Panc1 (cell line): ENCODE results near the gene NDUFAF4. TPM values are rescaled to one million over a fixed set of nuclear protein-coding genes. Genes with fewer than 3 reads are reported as not detected.

Experiments
- ATAC-seq: fragments of 200-7000 bp; cut with Tn5 transposase; 2 replicates; pipeline ENCODE4 v1.9.1; 2020; ENCODE audit warnings: mild to moderate bottlenecking, moderate library complexity
- BruUV-seq: library from RNA; stranded (reverse); fragments of 400-500 nt; replicated peaks from 2 replicates; lab custom pipeline; 2021; lab: Mats Ljungman, UMichigan
- CTCF ChIA-PET: fragments of 300-600 bp; sonication (Branson Sonifier 250); formaldehyde crosslinking; loops from one replicate; lab custom pipeline; 2022; ENCODE audit warnings: antibody characterized with exemption; lab: Charles Lee
- POLR2A ChIA-PET: fragments of 300-600 bp; sonication (Branson Sonifier 250); formaldehyde crosslinking; loops from one replicate; lab custom pipeline; 2022; ENCODE audit warnings: antibody characterized with exemption; lab: Charles Lee
- DNase-seq: peaks from one replicate; pipeline ENCODE4 v3.0.0-alpha.2; 2010; ENCODE audit warnings: low read depth, low spot score
- H3K27ac ChIP-seq: 2 replicates; pipeline ENCODE4 v1.5.1; 2011; ENCODE audit warnings: mild to moderate bottlenecking, low read length, inconsistent platforms
- H3K27me3 ChIP-seq: fragments of 200-500 bp; sonication (Bioruptor generic); 2 replicates; pipeline ENCODE4 v1.6.0; 2014; ENCODE audit warnings: low read length, inconsistent platforms; ENCODE audit not compliant: control insufficient read depth, insufficient read depth
- H3K36me3 ChIP-seq: fragments of 200-500 bp; sonication (Bioruptor generic); 2 replicates; pipeline ENCODE4 v1.5.1; 2014; ENCODE audit warnings: inconsistent platforms, mild to moderate bottlenecking, low read length, moderate library complexity; ENCODE audit not compliant: control insufficient read depth, insufficient read depth
- H3K4me1 ChIP-seq: 2 replicates; pipeline ENCODE4 v1.5.1; 2011; ENCODE audit warnings: inconsistent platforms, mild to moderate bottlenecking, low read length, moderate library complexity; ENCODE audit not compliant: control insufficient read depth, insufficient read depth
- H3K4me3 ChIP-seq, 2 experiments: 2 replicates each; pipeline ENCODE4 v1.5.1; 2011 to 2012; ENCODE audit warnings: low read depth in 2 of 2, low read length in 2 of 2, mild to moderate bottlenecking in 2 of 2, inconsistent platforms in 1 of 2, moderate library complexity in 1 of 2
- H3K9me3 ChIP-seq: fragments of 200-500 bp; sonication (Bioruptor generic); 2 replicates; pipeline ENCODE4 v1.5.1; 2014; ENCODE audit warnings: low read depth, mild to moderate bottlenecking, inconsistent platforms, low read length, moderate library complexity; ENCODE audit not compliant: control insufficient read depth, insufficient read depth
- CTCF ChIP-seq: fragments of 450-650 bp; IDR thresholded peaks from 2 replicates; pipeline ENCODE4 v1.5.1; 2017; ENCODE audit warnings: mild to moderate bottlenecking
- POLR2AphosphoS5 ChIP-seq: IDR thresholded peaks from 2 replicates; pipeline ENCODE4 v1.6.1; 2012; ENCODE audit warnings: mild to moderate bottlenecking, low read depth, low read length, moderate library complexity
- REST ChIP-seq, 2 experiments: IDR thresholded peaks; 2 replicates each; pipeline ENCODE4 v1.6.1; 2011 to 2012; ENCODE audit warnings: low read depth in 2 of 2, control low read depth in 1 of 2, low read length in 1 of 2, mild to moderate bottlenecking in 1 of 2, moderate library complexity in 1 of 2; ENCODE audit not compliant: insufficient read depth in 1 of 2
- SIN3A ChIP-seq: IDR thresholded peaks from 2 replicates; pipeline ENCODE4 v1.6.1; 2012; ENCODE audit warnings: low read depth, mild to moderate bottlenecking, low read length, moderate library complexity, borderline replicate concordance; ENCODE audit not compliant: insufficient read depth
- TCF7L2 ChIP-seq: IDR thresholded peaks from 2 replicates; pipeline ENCODE4 v1.6.1; 2011; ENCODE audit warnings: mild to moderate bottlenecking, low read depth, low read length, inconsistent platforms
- in situ Hi-C: cut with HindIII; loops from 2 replicates; pipeline ENCODE4 v1.10.0; 2016; ENCODE audit warnings: low sequenced_read_pairs, low pct_unique_long_range_greater_than_20kb
- intact Hi-C: fragments of 100-400 bp; cut with micrococcal nuclease; formaldehyde crosslinking; loops from one replicate; pipeline ENCODE4 v1.10.0; 2022; ENCODE audit not compliant: unreplicated experiment
- total RNA-seq: library from RNA; stranded (reverse); gene quantifications from one replicate; pipeline ENCODE4 v1.2.1, GENCODE V29; 2021; ENCODE audit not compliant: unreplicated experiment

NDUFAF4 gene
- total RNA-seq, 1 experiment from 2014 or later = 42.0 TPM

- POLR2A ChIA-PET = no interaction called here
- intact Hi-C loops (no loop called here), in situ Hi-C loops (no loop called here)
- CTCF ChIA-PET = no interaction called here
- no peak for DNase-seq
- no TSS peak for BruUV-seq
- Histone ChIP-seq H3K36me3 (no peaks in the 10 kb centered on the region), H3K27ac (no peak overlapping the region), H3K9me3 (no peaks in the 10 kb centered on the region), H3K27me3 (no peaks in the 10 kb centered on the region), H3K4me3 (no peak overlapping the region), H3K4me1 (no peaks in the 10 kb centered on the region)
- no peak for ATAC-seq
- TF ChIP-seq CTCF = no peak
- no peak for TF ChIP-seq REST (IDR thresholded peaks at IDR 0.05; ENCODE audit: insufficient read depth in 1 of 2, low read depth in 2 of 2, low read length in 1 of 2)
- no peak for TF ChIP-seq POLR2AphosphoS5
- TF ChIP-seq SIN3A = no peak
- TF ChIP-seq TCF7L2 = no peak
Measured at GRCh38 chr6:96844530-96844929, 53.2 kb downstream of the NDUFAF4 start.

DNA sequence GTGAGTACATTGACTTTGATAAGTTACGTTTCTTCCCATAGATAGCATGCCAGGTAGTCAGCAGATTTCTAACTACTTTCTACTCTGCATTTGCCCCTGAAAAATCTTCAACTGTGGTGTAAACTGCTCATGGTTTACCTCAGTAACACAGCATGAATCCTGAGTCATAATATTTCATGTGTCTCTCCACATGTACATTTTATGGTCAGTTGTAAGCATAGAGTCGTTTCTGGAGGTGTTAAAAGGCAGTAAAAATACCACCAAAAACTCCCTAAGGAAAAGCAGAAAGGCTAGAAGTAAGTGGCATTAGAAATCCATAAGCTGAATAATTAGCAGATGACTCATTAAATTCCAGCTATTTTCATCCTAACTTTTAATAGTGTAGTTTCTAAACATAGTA is 56.3 kb downstream of the NDUFAF4 start:
- Histone ChIP-seq H3K9me3 (no peaks in the 10 kb centered on the region), H3K4me3 (no peak overlapping the region), H3K27me3 (peaks cover 6% of the 10 kb centered on the region; the same call in 1 of the 2 replicates), H3K4me1 (peaks cover 1% of the 10 kb centered on the region; the same call in 1 of the 2 replicates), H3K27ac (no peak overlapping the region), H3K36me3 (no peaks in the 10 kb centered on the region)
- BruUV-seq = no TSS peak
- TF ChIP-seq CTCF (no peak), TCF7L2 (no peak), POLR2AphosphoS5 (no peak), REST (IDR thresholded peaks at IDR 0.05; ENCODE audit: insufficient read depth in 1 of 2, low read depth in 2 of 2, low read length in 1 of 2) (no peak), SIN3A (no peak)
- CTCF ChIA-PET = no interaction called here
- in situ Hi-C loops (no loop called here), intact Hi-C loops (no loop called here)
- ATAC-seq (no peak), DNase-seq (no peak)
- POLR2A ChIA-PET = no interaction called here
